CD4-positive, CD25-positive, alpha-beta regulatory T cell (primary cell): ENCODE results near the gene TYW1B. TPM values are rescaled to one million over a fixed set of nuclear protein-coding genes. Genes with fewer than 3 reads are reported as not detected.
A peak's percentile ranks its signal among the peaks of the same experiment; 100 is the strongest.
"Not testable (repeated sequence)": the region's sequence is repeated elsewhere in the genome, so short reads cannot be mapped to it uniquely, and the experiment has no call there.

ENCODE experiments used
- ATAC-seq, 2 donors: fragments of 150-1000 bp; cut with Tn5 transposase; one replicate each; pipeline ENCODE4 v1.10.0; 2021; ENCODE audit warnings: low read depth in 2 of 2, moderate number of reproducible peaks in 2 of 2, moderate library complexity in 1 of 2
- DNase-seq, 3 donors: peaks; one replicate each; pipeline versions ENCODE4 v3.0.0 to v3.0.0-alpha.2; 2012 to 2022; ENCODE audit warnings: mixed read lengths in 1 of 3
- H3K27ac ChIP-seq: one replicate; pipeline ENCODE4 v1.7.0; 2013; ENCODE audit warnings: mild to moderate bottlenecking, low read length; ENCODE audit not compliant: insufficient read depth, poor library complexity, severe bottlenecking
- H3K27me3 ChIP-seq: one replicate; pipeline ENCODE4 v1.7.0; 2013; ENCODE audit warnings: low read length; ENCODE audit not compliant: control insufficient read depth, insufficient read depth
- H3K36me3 ChIP-seq: one replicate; pipeline ENCODE4 v1.7.0; 2013; ENCODE audit warnings: mild to moderate bottlenecking, low read length, moderate library complexity; ENCODE audit not compliant: control insufficient read depth, insufficient read depth
- H3K4me1 ChIP-seq: 2 replicates; pipeline ENCODE4 v1.7.0; 2013; ENCODE audit warnings: mild to moderate bottlenecking, low read length; ENCODE audit not compliant: insufficient read depth, control insufficient read depth, poor library complexity, severe bottlenecking
- H3K4me3 ChIP-seq: one replicate; pipeline ENCODE4 v1.7.0; 2013; ENCODE audit warnings: low read depth, mild to moderate bottlenecking, low read length, moderate library complexity
- H3K9me3 ChIP-seq, 2 experiments: 1 replicate in 1 of 2; 2 replicates in 1 of 2; pipeline ENCODE4 v1.7.0; 2013; ENCODE audit warnings: low read length in 2 of 2, mild to moderate bottlenecking in 1 of 2, moderate library complexity in 1 of 2; ENCODE audit not compliant: control insufficient read depth in 2 of 2
- H3K27ac Mint-ChIP-seq, 3 donors: one replicate each; pipeline ENCODE4 v1.8.0; 2020 to 2022; ENCODE audit warnings: mild to moderate bottlenecking in 3 of 3, mixed read lengths in 3 of 3, moderate library complexity in 2 of 3
- H3K27me3 Mint-ChIP-seq: one replicate; pipeline ENCODE4 v1.8.0; 2022; ENCODE audit warnings: mild to moderate bottlenecking, mixed read lengths
- H3K36me3 Mint-ChIP-seq: one replicate; pipeline ENCODE4 v1.8.0; 2020; ENCODE audit warnings: mixed read lengths
- H3K4me1 Mint-ChIP-seq, 4 donors: one replicate each; pipeline ENCODE4 v1.8.0; 2020 to 2022; ENCODE audit warnings: mixed read lengths in 4 of 4, mild to moderate bottlenecking in 1 of 4
- H3K4me3 Mint-ChIP-seq, 4 donors: one replicate each; pipeline ENCODE4 v1.8.0; 2020 to 2022; ENCODE audit warnings: mild to moderate bottlenecking in 4 of 4, mixed read lengths in 4 of 4, moderate library complexity in 3 of 4
- H3K9me3 Mint-ChIP-seq, 7 donors: one replicate each; pipeline ENCODE4 v1.8.0; 2020 to 2022; ENCODE audit warnings: mixed read lengths in 7 of 7, mild to moderate bottlenecking in 3 of 7, moderate library complexity in 2 of 7
- polyA plus RNA-seq, 4 donors: library from polyadenylated mRNA; unstranded; fragments of 300-500 nt; fragmentation: Illumina TruSeq; gene quantifications; one replicate each; pipeline ENCODE4 v1.2.3, GENCODE V29; 2021
- total RNA-seq: library from RNA; stranded (reverse); gene quantifications from one replicate; pipeline ENCODE4 v1.2.3, GENCODE V29; 2022

TYW1B gene
- total and polyA plus RNA-seq, 5 donors from 2014 or later, result 0.46 to 9.8 (median 0.82) TPM

GRCh38 chr7:72689344-72689743 lies 138.7 kb downstream of the TYW1B start:
- not testable (repeated sequence) for H3K27me3 Mint-ChIP-seq, H3K27ac ChIP-seq, H3K27me3 ChIP-seq, H3K4me3 Mint-ChIP-seq, H3K9me3 Mint-ChIP-seq, H3K36me3 ChIP-seq, H3K9me3 ChIP-seq, H3K4me1 Mint-ChIP-seq, H3K4me1 ChIP-seq, DNase-seq, H3K4me3 ChIP-seq, ATAC-seq
- Mint-ChIP-seq H3K36me3 (peaks cover 19% of the 10 kb centered on the region), H3K27ac (peak overlapping the region in 1 of 3 donors; percentile 34)

- not testable (repeated sequence) for H3K9me3 Mint-ChIP-seq, H3K4me3 Mint-ChIP-seq, ATAC-seq, H3K27ac Mint-ChIP-seq, DNase-seq, H3K27ac ChIP-seq, H3K27me3 ChIP-seq, H3K4me1 ChIP-seq, H3K9me3 ChIP-seq, H3K36me3 ChIP-seq, H3K4me1 Mint-ChIP-seq, H3K27me3 Mint-ChIP-seq, H3K4me3 ChIP-seq
- H3K36me3 Mint-ChIP-seq, result peaks cover 17% of the 10 kb centered on the region
These were observed 146.8 kb downstream of the TYW1B start for GRCh38 chr7:72681211-72681610.

GRCh38 chr7:72676880-72677279 lies 151.1 kb downstream of the TYW1B start:
- not testable (repeated sequence) for H3K4me1 Mint-ChIP-seq, H3K27ac ChIP-seq, H3K9me3 Mint-ChIP-seq, DNase-seq, H3K4me1 ChIP-seq, H3K36me3 ChIP-seq, H3K27ac Mint-ChIP-seq, H3K9me3 ChIP-seq, H3K4me3 Mint-ChIP-seq, ATAC-seq, H3K27me3 ChIP-seq, H3K27me3 Mint-ChIP-seq, H3K4me3 ChIP-seq
- H3K36me3 Mint-ChIP-seq, result peaks cover 19% of the 10 kb centered on the region

GRCh38 chr7:72676086-72676690 lies 151.8 kb downstream of the TYW1B start:
- H3K4me3 ChIP-seq, ATAC-seq, H3K27ac ChIP-seq, H3K4me3 Mint-ChIP-seq, H3K9me3 Mint-ChIP-seq, H3K9me3 ChIP-seq, H3K27me3 Mint-ChIP-seq, H3K4me1 ChIP-seq, H3K36me3 ChIP-seq, DNase-seq, H3K27ac Mint-ChIP-seq, H3K4me1 Mint-ChIP-seq, H3K27me3 ChIP-seq: not testable (repeated sequence)
- H3K36me3 Mint-ChIP-seq, result peaks cover 18% of the 10 kb centered on the region

- peaks cover 17% of the 10 kb centered on the region for H3K36me3 Mint-ChIP-seq
- H3K9me3 ChIP-seq, H3K4me1 ChIP-seq, H3K36me3 ChIP-seq, ATAC-seq, H3K4me3 Mint-ChIP-seq, H3K27me3 ChIP-seq, H3K9me3 Mint-ChIP-seq, H3K4me1 Mint-ChIP-seq, H3K27ac ChIP-seq, H3K27me3 Mint-ChIP-seq, H3K4me3 ChIP-seq, DNase-seq, H3K27ac Mint-ChIP-seq: not testable (repeated sequence)
These were observed 152.3 kb downstream of the TYW1B start for GRCh38 chr7:72675686-72676085.

GRCh38 chr7:72674394-72674793 lies 153.6 kb downstream of the TYW1B start:
- no peaks in the 10 kb centered on the region for H3K4me1 Mint-ChIP-seq
- H3K9me3 Mint-ChIP-seq, result no peaks in the 10 kb centered on the region
- DNase-seq, result no peak
- no peak overlapping the region for H3K27ac ChIP-seq
- no peak overlapping the region for H3K27ac Mint-ChIP-seq
- H3K9me3 ChIP-seq, result no peaks in the 10 kb centered on the region
- H3K4me1 ChIP-seq, result no peaks in the 10 kb centered on the region
- H3K4me3 ChIP-seq, result no peak overlapping the region
- no peak overlapping the region for H3K4me3 Mint-ChIP-seq
- no peak for ATAC-seq
- H3K36me3 ChIP-seq, result no peaks in the 10 kb centered on the region
- H3K36me3 Mint-ChIP-seq, result peaks cover 8% of the 10 kb centered on the region
- H3K27me3 ChIP-seq, result no peaks in the 10 kb centered on the region
- no peaks in the 10 kb centered on the region for H3K27me3 Mint-ChIP-seq

GRCh38 chr7:72670850-72671249 lies 157.2 kb downstream of the TYW1B start:
- not testable (repeated sequence) for H3K27ac ChIP-seq, H3K36me3 ChIP-seq, H3K27ac Mint-ChIP-seq, H3K27me3 Mint-ChIP-seq, H3K9me3 Mint-ChIP-seq, H3K9me3 ChIP-seq, H3K4me1 ChIP-seq, DNase-seq, H3K27me3 ChIP-seq, H3K4me3 Mint-ChIP-seq, H3K4me3 ChIP-seq, H3K36me3 Mint-ChIP-seq, H3K4me1 Mint-ChIP-seq, ATAC-seq

GRCh38 chr7:72668435-72668834 lies 159.6 kb downstream of the TYW1B start:
- not testable (repeated sequence) for H3K9me3 ChIP-seq, H3K4me3 ChIP-seq, H3K27ac ChIP-seq, H3K9me3 Mint-ChIP-seq, H3K4me1 Mint-ChIP-seq, H3K27me3 Mint-ChIP-seq, H3K4me1 ChIP-seq, ATAC-seq, H3K27me3 ChIP-seq, H3K27ac Mint-ChIP-seq, DNase-seq, H3K4me3 Mint-ChIP-seq, H3K36me3 ChIP-seq
- peaks cover 24% of the 10 kb centered on the region for H3K36me3 Mint-ChIP-seq
